ENCODE results near the gene MZT2A. TPM values are rescaled to one million over a fixed set of nuclear protein-coding genes. Genes with fewer than 3 reads are reported as not detected.
"Not testable (repeated sequence)": the region's sequence is repeated elsewhere in the genome, so short reads cannot be mapped to it uniquely, and the experiment has no call there.

Gene MZT2A
- 135 and 175 TPM in 2 replicates for total RNA-seq (2014; rRNA removed; shearing (Covaris generic))
- 86.7 and 108 TPM in 2 replicates for polyA plus RNA-seq (2015; cell fraction: cytosol; rRNA removed)
- 27.1 and 28.0 TPM in 2 replicates for polyA plus RNA-seq (2015; cell fraction: nucleus; rRNA removed)

GRCh38 chr2:131492015-131492417 lies at the start of gene MZT2A:
TSS of gene MZT2A (minus strand) at chr2:131492397. CDS start at chr2:131492376, 21 bp downstream.
- DNase-seq (ENCODE audit: low read depth) = not testable (repeated sequence)

- DNase-seq (ENCODE audit: low read depth) = not testable (repeated sequence)
Measured at GRCh38 chr2:131538856-131539255, 46.7 kb upstream of the MZT2A start.

GRCh38 chr2:131536841-131537240 lies 44.6 kb upstream of the MZT2A start:
- not testable (repeated sequence) for DNase-seq (ENCODE audit: low read depth)

GRCh38 chr2:131535951-131536826 lies 44.0 kb upstream of the MZT2A start:
- DNase-seq (ENCODE audit: low read depth) = not testable (repeated sequence)

GRCh38 chr2:131535526-131535925 lies 43.3 kb upstream of the MZT2A start:
- no peak for DNase-seq (ENCODE audit: low read depth)

GRCh38 chr2:131534965-131535364 lies 42.8 kb upstream of the MZT2A start:
- not testable (repeated sequence) for DNase-seq (ENCODE audit: low read depth)

- DNase-seq (ENCODE audit: low read depth) = not testable (repeated sequence)
Measured at GRCh38 chr2:131534317-131534672, 42.1 kb upstream of the MZT2A start.

GRCh38 chr2:131533609-131534316 lies 41.6 kb upstream of the MZT2A start:
- not testable (repeated sequence) for DNase-seq (ENCODE audit: low read depth)

GRCh38 chr2:131532723-131533608 lies 40.8 kb upstream of the MZT2A start:
- not testable (repeated sequence) for DNase-seq (ENCODE audit: low read depth)

- not testable (repeated sequence) for DNase-seq (ENCODE audit: low read depth)
Measured at GRCh38 chr2:131531547-131532185, 39.5 kb upstream of the MZT2A start.

- DNase-seq (ENCODE audit: low read depth) = not testable (repeated sequence)
Measured at GRCh38 chr2:131530626-131531344, 38.6 kb upstream of the MZT2A start.

- not testable (repeated sequence) for DNase-seq (ENCODE audit: low read depth)
Measured at GRCh38 chr2:131529864-131530445, 37.8 kb upstream of the MZT2A start.

GRCh38 chr2:131528981-131529863 lies 37.0 kb upstream of the MZT2A start:
- not testable (repeated sequence) for DNase-seq (ENCODE audit: low read depth)

GRCh38 chr2:131527131-131528001 lies 35.2 kb upstream of the MZT2A start, which contains the start of gene CCDC74A:
TSS of gene CCDC74A (plus strand) at chr2:131527888. CDS start at chr2:131527971, 83 bp downstream.
- DNase-seq (ENCODE audit: low read depth) = not testable (repeated sequence)

GRCh38 chr2:131525256-131525655 lies 33.1 kb upstream of the MZT2A start:
- DNase-seq (ENCODE audit: low read depth) = not testable (repeated sequence)

GRCh38 chr2:131521961-131522781 lies 30.0 kb upstream of the MZT2A start:
- no peak for DNase-seq (ENCODE audit: low read depth)

Data from HT1080 (cell line).